H9 (cell line): Measurements from ENCODE around the gene PREP. TPM values are rescaled to one million over a fixed set of nuclear protein-coding genes. Genes with fewer than 3 reads are reported as not detected.
A peak's percentile ranks its signal among the peaks of the same experiment; 100 is the strongest.

ENCODE experiments used
- DNase-seq: peaks from one replicate; pipeline ENCODE4 v3.0.0-alpha.2; 2017
- H2AFZ ChIP-seq: one replicate; pipeline ENCODE4 v1.6.1; 2013; ENCODE audit warnings: mild to moderate bottlenecking, low read length, control low read depth, moderate library complexity
- H2AK5ac ChIP-seq: 2 replicates; pipeline ENCODE4 v1.6.1; 2013; ENCODE audit warnings: low read length, control low read depth, mixed read lengths; ENCODE audit not compliant: insufficient read length
- H2BK120ac ChIP-seq: one replicate; pipeline ENCODE4 v1.6.1; 2013; ENCODE audit warnings: low read depth, mild to moderate bottlenecking, low read length, control low read depth, inconsistent platforms; ENCODE audit not compliant: poor library complexity, severe bottlenecking
- H2BK12ac ChIP-seq: 2 replicates; pipeline ENCODE4 v1.6.1; 2013; ENCODE audit warnings: low read length, control low read depth, mixed read lengths, low read depth; ENCODE audit not compliant: insufficient read length
- H2BK15ac ChIP-seq: 2 replicates; pipeline ENCODE4 v1.6.1; 2013; ENCODE audit warnings: low read depth, low read length, control low read depth
- H2BK20ac ChIP-seq: one replicate; pipeline ENCODE4 v1.6.1; 2013; ENCODE audit warnings: low read depth, mild to moderate bottlenecking, low read length, control low read depth, inconsistent platforms; ENCODE audit not compliant: poor library complexity, severe bottlenecking
- H2BK5ac ChIP-seq: 2 replicates; pipeline ENCODE4 v1.6.1; 2013; ENCODE audit warnings: low read length, control low read depth, mixed read lengths; ENCODE audit not compliant: insufficient read length
- H3K14ac ChIP-seq: 2 replicates; pipeline ENCODE4 v1.6.1; 2013; ENCODE audit warnings: low read length, control low read depth; ENCODE audit not compliant: insufficient read depth
- H3K18ac ChIP-seq: 2 replicates; pipeline ENCODE4 v1.6.1; 2013; ENCODE audit warnings: low read depth, mild to moderate bottlenecking, mixed read lengths, low read length, control low read depth; ENCODE audit not compliant: insufficient read length
- H3K23ac ChIP-seq: 2 replicates; pipeline ENCODE4 v1.6.1; 2013; ENCODE audit warnings: low read length, control low read depth, mixed read lengths, low read depth; ENCODE audit not compliant: insufficient read length
- H3K23me2 ChIP-seq: 2 replicates; pipeline ENCODE4 v1.6.1; 2013; ENCODE audit warnings: low read depth, mild to moderate bottlenecking, mixed read lengths, low read length, control low read depth; ENCODE audit not compliant: insufficient read length, poor library complexity, severe bottlenecking
- H3K27ac ChIP-seq: 2 replicates; pipeline ENCODE4 v1.5.1; 2013; ENCODE audit warnings: low read length, control low read depth, mixed read lengths, low read depth; ENCODE audit not compliant: insufficient read length
- H3K27me3 ChIP-seq: 2 replicates; pipeline ENCODE4 v1.6.1; 2013; ENCODE audit warnings: low read length, control low read depth, inconsistent platforms; ENCODE audit not compliant: insufficient read depth
- H3K4ac ChIP-seq: 2 replicates; pipeline ENCODE4 v1.6.1; 2013; ENCODE audit warnings: low read depth, mild to moderate bottlenecking, control low read depth, inconsistent platforms, low read length, moderate library complexity
- H3K4me1 ChIP-seq: 2 replicates; pipeline ENCODE4 v1.6.1; 2013; ENCODE audit warnings: low read length, control low read depth, inconsistent platforms; ENCODE audit not compliant: insufficient read depth
- H3K4me2 ChIP-seq: 2 replicates; pipeline ENCODE4 v1.6.1; 2013; ENCODE audit warnings: low read length, control low read depth, mixed read lengths; ENCODE audit not compliant: insufficient read length, insufficient read depth
- H3K56ac ChIP-seq: 2 replicates; pipeline ENCODE4 v1.6.1; 2013; ENCODE audit warnings: low read depth, mild to moderate bottlenecking, mixed read lengths, low read length, control low read depth; ENCODE audit not compliant: insufficient read length
- H3K79me1 ChIP-seq: 2 replicates; pipeline ENCODE4 v1.6.1; 2013; ENCODE audit warnings: low read depth, mild to moderate bottlenecking, moderate library complexity, low read length, control low read depth, inconsistent platforms; ENCODE audit not compliant: insufficient read depth, poor library complexity, severe bottlenecking
- H3K79me2 ChIP-seq: 2 replicates; pipeline ENCODE4 v1.6.1; 2013; ENCODE audit warnings: low read length, control low read depth, inconsistent platforms; ENCODE audit not compliant: insufficient read depth
- H3K9ac ChIP-seq: 2 replicates; pipeline ENCODE4 v1.6.1; 2013; ENCODE audit warnings: low read length, control low read depth, mixed read lengths; ENCODE audit not compliant: insufficient read length; ENCODE audit errors: extremely low read depth
- H3K9me3 ChIP-seq: one replicate; pipeline ENCODE4 v1.6.1; 2013; ENCODE audit warnings: low read depth, low read length, inconsistent platforms; ENCODE audit not compliant: control insufficient read depth
- H3T11ph ChIP-seq: one replicate; pipeline ENCODE4 v1.6.1; 2013; ENCODE audit warnings: mild to moderate bottlenecking, low read length, control low read depth, inconsistent platforms
- H4K20me1 ChIP-seq: one replicate; pipeline ENCODE4 v1.6.1; 2013; ENCODE audit not compliant: control insufficient read depth, insufficient read length, insufficient read depth
- H4K5ac ChIP-seq: 2 replicates; pipeline ENCODE4 v1.6.1; 2013; ENCODE audit warnings: low read depth, mild to moderate bottlenecking, mixed read lengths, low read length, control low read depth; ENCODE audit not compliant: insufficient read length
- H4K8ac ChIP-seq: replicated peaks from 2 replicates; pipeline ENCODE4 v1.6.1; 2013; ENCODE audit warnings: low read length, control low read depth, mixed read lengths, low read depth; ENCODE audit not compliant: insufficient read length
- H4K91ac ChIP-seq: 2 replicates; pipeline ENCODE4 v1.6.1; 2013; ENCODE audit warnings: low read depth, mild to moderate bottlenecking, moderate library complexity, mixed read lengths, low read length, control low read depth; ENCODE audit not compliant: insufficient read length
- H3K27ac Mint-ChIP-seq, 3 experiments: 2 replicates in 2 of 3; 3 replicates in 1 of 3; pipeline ENCODE4 v1.8.0; 2020 to 2021; ENCODE audit warnings: mixed read lengths in 3 of 3, mild to moderate bottlenecking in 1 of 3, moderate library complexity in 1 of 3
- H3K27me3 Mint-ChIP-seq: 2 replicates; pipeline ENCODE4 v1.8.0; 2021; ENCODE audit warnings: low read depth, mild to moderate bottlenecking, moderate library complexity, mixed read lengths
- H3K36me3 Mint-ChIP-seq, 3 experiments: 2 replicates in 2 of 3; 3 replicates in 1 of 3; pipeline ENCODE4 v1.8.0; 2020 to 2021; ENCODE audit warnings: low read depth in 3 of 3, mixed read lengths in 3 of 3; ENCODE audit not compliant: insufficient read depth in 1 of 3
- H3K4me1 Mint-ChIP-seq, 2 experiments: 2 replicates each; pipeline ENCODE4 v1.8.0; 2020; ENCODE audit warnings: mixed read lengths in 2 of 2
- H3K4me3 Mint-ChIP-seq, 2 experiments: 2 replicates in 1 of 2; 3 replicates in 1 of 2; pipeline ENCODE4 v1.8.0; 2020 to 2021; ENCODE audit warnings: mild to moderate bottlenecking in 2 of 2, mixed read lengths in 2 of 2, moderate library complexity in 1 of 2
- H3K9me3 Mint-ChIP-seq, 2 experiments: 2 replicates in 1 of 2; 3 replicates in 1 of 2; pipeline ENCODE4 v1.8.0; 2020; ENCODE audit warnings: mild to moderate bottlenecking in 2 of 2, mixed read lengths in 2 of 2, moderate library complexity in 1 of 2
- CTCF ChIP-seq: fragments of 200-600 bp; sonication (generic); conservative IDR thresholded peaks from 3 replicates; pipeline ENCODE4 v1.8.0; 2021; ENCODE audit warnings: antibody characterized with exemption, mild to moderate bottlenecking
- WGBS: extraction: QIAGEN DNeasy Blood & Tissue Kit; methylation state at CpG from one replicate; pipeline ENCODE4 v1.1.7; 2013; ENCODE audit warnings: missing lambda C conversion rate, low lambda C conversion rate, mixed read lengths; ENCODE audit not compliant: insufficient read length; ENCODE audit errors: extremely low coverage; 5-methylcytosine and 5-hydroxymethylcytosine counted together
- total RNA-seq: library from RNA; stranded (reverse); gene quantifications from 2 replicates; pipeline ENCODE4 v1.2.1, GENCODE V29; 2021

PREP gene
- total RNA-seq, 1 experiment from 2014 or later, result 54.0 TPM

- no peak for DNase-seq
- H4K8ac ChIP-seq, result no peak overlapping the region
- H2BK5ac ChIP-seq, result no peak overlapping the region
- H2BK20ac ChIP-seq, result no peak overlapping the region
- H3K9me3 Mint-ChIP-seq, result no peaks in the 10 kb centered on the region
- H2AK5ac ChIP-seq, result no peak overlapping the region
- no CpG with 5 or more reads among the region's 6 CpGs for WGBS
- no peak overlapping the region for H3K4me2 ChIP-seq
- no peaks in the 10 kb centered on the region for H3K79me2 ChIP-seq
- H3K23ac ChIP-seq, result no peak overlapping the region
- H4K91ac ChIP-seq, result no peak overlapping the region
- H3K9me3 ChIP-seq, result no peaks in the 10 kb centered on the region
- H2BK120ac ChIP-seq, result no peak overlapping the region
- H3T11ph ChIP-seq, result no peak overlapping the region
- H3K9ac ChIP-seq, result no peak overlapping the region
- no peaks in the 10 kb centered on the region for H3K4me1 ChIP-seq
- H3K14ac ChIP-seq, result no peak overlapping the region
- H3K56ac ChIP-seq, result no peak overlapping the region
- H3K4me3 Mint-ChIP-seq, result no peak overlapping the region
- H3K27me3 Mint-ChIP-seq, result no peaks in the 10 kb centered on the region
- no peak overlapping the region for H2BK12ac ChIP-seq
- H4K5ac ChIP-seq, result no peak overlapping the region
- H2AFZ ChIP-seq, result no peak overlapping the region
- H3K79me1 ChIP-seq, result no peaks in the 10 kb centered on the region
- H3K27me3 ChIP-seq, result no peaks in the 10 kb centered on the region
- H4K20me1 ChIP-seq, result no peaks in the 10 kb centered on the region
- peak; percentile 72 for TF ChIP-seq CTCF
- H3K23me2 ChIP-seq, result no peaks in the 10 kb centered on the region
- H3K27ac Mint-ChIP-seq, result no peak overlapping the region
- no peak overlapping the region for H3K4ac ChIP-seq
- no peaks in the 10 kb centered on the region for H3K4me1 Mint-ChIP-seq
- H3K18ac ChIP-seq, result no peak overlapping the region
- H2BK15ac ChIP-seq, result no peak overlapping the region
- no peak overlapping the region for H3K27ac ChIP-seq
- H3K36me3 Mint-ChIP-seq, result peaks cover 6 to 13% (median 8%) of the 10 kb centered on the region in 3 experiments; a peak in 6 of 7 replicates
Measured at GRCh38 chr6:105317607-105318533, 85.0 kb downstream of the PREP start.
